Upper lobe of left lung (tissue), 6 donors: Measurements from ENCODE around the gene MYO18B. TPM values are rescaled to one million over a fixed set of nuclear protein-coding genes. Genes with fewer than 3 reads are reported as not detected.

Source experiments
- ATAC-seq, 2 donors: fragments of 200-7000 bp; cut with Tn5 transposase; one replicate each; pipeline ENCODE4 v1.9.1; 2022; ENCODE audit warnings: mild to moderate bottlenecking in 2 of 2, moderate library complexity in 2 of 2; ENCODE audit not compliant: low FRiP score in 2 of 2
- DNase-seq, 2 donors: peaks; one replicate each; pipeline ENCODE4 v3.0.0-alpha.2; 2019 to 2020
- H3K27ac ChIP-seq, 4 donors: fragments of 200-600 bp; sonication (generic); one replicate each; pipeline ENCODE4 v1.5.1; 2016 to 2019
- H3K27me3 ChIP-seq, 4 donors: fragments of 200-600 bp; sonication (generic); one replicate each; pipeline ENCODE4 v1.5.1; 2017 to 2019
- H3K36me3 ChIP-seq, 4 donors: fragments of 200-600 bp; sonication (generic); one replicate each; pipeline ENCODE4 v1.5.1; 2016 to 2019
- H3K4me1 ChIP-seq, 4 donors: fragments of 200-600 bp; sonication (generic); one replicate each; pipeline ENCODE4 v1.5.1; 2018 to 2019
- H3K4me3 ChIP-seq, 4 donors: fragments of 200-600 bp; sonication (generic); one replicate each; pipeline ENCODE4 v1.5.1; 2017 to 2019; ENCODE audit warnings: mild to moderate bottlenecking in 2 of 4, moderate library complexity in 1 of 4
- H3K9me3 ChIP-seq, 4 donors: fragments of 200-600 bp; sonication (generic); one replicate each; pipeline ENCODE4 v1.5.1; 2018 to 2019
- CTCF ChIP-seq, 6 experiments: fragments of 450-650 bp in 4 of 6; fragments of 200-600 bp in 2 of 6; sonication (generic) in 2 of 6; IDR thresholded peaks; one replicate each; pipeline ENCODE4 v1.5.1; 2016 to 2019; ENCODE audit warnings: antibody characterized with exemption in 6 of 6
- EP300 ChIP-seq, 4 donors: sonication (generic); formaldehyde crosslinking; IDR thresholded peaks; one replicate each; pipeline ENCODE4 v1.5.1; 2017; ENCODE audit warnings: antibody characterized with exemption in 4 of 4, control low read depth in 2 of 4
- POLR2A ChIP-seq, 4 donors: fragments of 450-650 bp; IDR thresholded peaks; one replicate each; pipeline ENCODE4 v1.5.1; 2016 to 2017; ENCODE audit warnings: antibody characterized with exemption in 4 of 4, mild to moderate bottlenecking in 2 of 4
- POLR2AphosphoS5 ChIP-seq, 2 donors: sonication (generic); formaldehyde crosslinking; IDR thresholded peaks; one replicate each; pipeline ENCODE4 v1.5.1; 2017; ENCODE audit warnings: antibody characterized with exemption in 2 of 2
- WGBS, 2 donors: methylation state at CpG; one replicate each; pipeline ENCODE4 v1.1.5; 2017 to 2018; 5-methylcytosine and 5-hydroxymethylcytosine counted together
- total RNA-seq, 6 donors: library from RNA; depleted of rRNA in 4 of 6; stranded (reverse); fragments of >200 nt in 4 of 6; gene quantifications; one replicate each; pipeline versions ENCODE4 v1.1.0 to v1.2.1, GENCODE V29; 2016 to 2021
- donor health status: DM: no; HTN: no; CAD: no; lungs with moderate emphysema.
- donor health status: DM: no; HTN: yes; CAD: no; lungs with severe emphysema.

The MYO18B gene
- total RNA-seq, 6 donors from 2014 or later, result 0.09 to 1.3 (median 0.17) TPM; not detected in 3

GRCh38 chr22:25716637-25717036 lies 25.4 kb upstream of the MYO18B start:
- Histone ChIP-seq H3K9me3 (no peaks in the 10 kb centered on the region), H3K36me3 (peaks cover 0 to 7% (median 3%) of the 10 kb centered on the region in 4 donors), H3K4me1 (no peaks in the 10 kb centered on the region), H3K4me3 (no peak overlapping the region), H3K27ac (no peak overlapping the region), H3K27me3 (no peaks in the 10 kb centered on the region)
- 87 to 91% methylated on average over 10 of the region's 10 CpGs for WGBS, 2 donors
- TF ChIP-seq CTCF (IDR thresholded peaks at IDR 0.05) (no peak), POLR2AphosphoS5 (IDR thresholded peaks at IDR 0.05) (no peak), EP300 (IDR thresholded peaks at IDR 0.05) (no peak)
- ATAC-seq (no peak), DNase-seq (no peak)

DNA sequence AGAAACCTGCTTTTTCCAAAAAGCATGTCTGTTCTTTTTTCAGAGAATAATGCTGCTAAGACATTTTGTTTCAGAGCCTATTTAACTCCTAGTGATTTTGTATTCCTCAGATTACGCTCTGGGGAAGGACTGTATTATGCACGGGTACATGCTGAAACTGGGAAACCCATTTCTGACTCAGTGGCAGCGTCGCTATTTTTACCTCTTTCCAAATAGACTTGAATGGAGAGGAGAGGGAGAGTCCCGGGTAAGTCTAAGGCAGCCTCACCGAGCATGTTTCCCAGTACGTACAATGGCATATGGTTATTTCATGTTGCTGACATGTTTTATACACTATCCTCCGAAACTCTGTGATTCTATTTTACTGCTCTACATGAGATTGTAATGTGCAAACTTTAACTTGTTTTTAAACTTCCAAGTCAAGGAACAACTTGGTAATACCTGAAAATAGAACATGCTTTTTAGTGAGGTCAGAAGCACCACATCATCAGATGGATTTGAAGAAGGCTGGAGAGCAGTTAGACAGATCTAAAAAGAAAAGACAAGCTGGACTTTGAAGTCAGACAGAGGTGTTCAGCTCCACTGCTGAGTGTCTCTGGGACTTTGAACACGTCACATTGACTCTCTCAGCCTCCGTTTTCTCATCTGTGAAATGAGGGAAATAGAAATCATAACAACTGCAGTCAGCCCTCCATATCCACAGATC lies 23.7 kb upstream of the MYO18B start:
- 85 to 92% methylated on average over 10 of the region's 10 CpGs for WGBS, 2 donors
- Histone ChIP-seq H3K27me3 (no peaks in the 10 kb centered on the region), H3K9me3 (no peaks in the 10 kb centered on the region), H3K27ac (no peak overlapping the region), H3K4me3 (no peak overlapping the region), H3K36me3 (peaks cover 0 to 13% (median 7%) of the 10 kb centered on the region in 4 donors), H3K4me1 (no peaks in the 10 kb centered on the region)
- DNase-seq, result no peak
- ATAC-seq, result no peak
- TF ChIP-seq POLR2AphosphoS5 (IDR thresholded peaks at IDR 0.05) (no peak), EP300 (IDR thresholded peaks at IDR 0.05) (no peak), POLR2A (IDR thresholded peaks at IDR 0.05) (no peak), CTCF (IDR thresholded peaks at IDR 0.05) (no peak)

DNA sequence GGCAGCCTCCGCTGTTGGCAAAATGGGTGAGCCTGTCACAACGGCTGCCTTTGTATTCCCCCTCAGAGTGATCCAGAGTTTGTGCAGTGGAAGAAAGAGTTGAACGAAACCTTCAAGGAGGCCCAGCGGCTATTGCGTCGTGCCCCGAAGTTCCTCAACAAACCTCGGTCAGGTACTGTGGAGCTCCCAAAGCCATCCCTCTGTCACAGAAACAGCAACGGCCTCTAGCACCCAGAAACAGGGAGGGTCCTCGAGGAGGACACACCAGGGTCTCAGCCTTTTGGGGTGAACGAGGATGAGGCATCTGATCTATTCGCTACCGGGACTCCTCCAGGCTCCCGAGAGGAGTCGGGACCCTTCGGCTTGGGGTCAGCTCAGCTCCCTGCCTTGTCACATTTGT lies 19.8 kb upstream of the MYO18B start:
- Histone ChIP-seq H3K4me1 (no peaks in the 10 kb centered on the region), H3K27me3 (no peaks in the 10 kb centered on the region), H3K27ac (no peak overlapping the region)

DNA sequence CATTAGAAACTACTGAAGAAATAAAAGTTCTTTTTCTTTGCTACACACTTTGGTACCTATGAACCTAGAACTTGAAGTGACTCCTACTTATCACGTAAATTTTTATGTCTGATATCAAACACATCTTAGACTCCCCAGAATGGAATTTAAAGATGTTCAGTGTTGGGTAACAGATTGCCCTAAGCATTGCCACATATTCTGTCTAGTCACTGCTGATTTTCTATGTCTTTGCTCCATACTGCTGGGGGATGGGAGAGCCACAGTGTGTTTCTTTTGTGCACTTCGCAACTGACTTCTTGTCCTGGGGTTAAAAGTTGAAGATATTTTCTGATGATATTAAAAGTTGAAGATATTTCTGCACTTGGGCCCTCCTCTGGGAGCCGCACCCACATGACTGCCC lies 19.4 kb upstream of the MYO18B start:
- H3K36me3 ChIP-seq, result peaks cover 0 to 13% (median 4%) of the 10 kb centered on the region in 4 donors
- WGBS, 2 donors, result 94 to 97% methylated on average over 3 of the region's 3 CpGs
- no peaks in the 10 kb centered on the region for H3K4me1 ChIP-seq
- H3K4me3 ChIP-seq, result no peak overlapping the region
- ATAC-seq (no peak), DNase-seq (no peak)
- no peaks in the 10 kb centered on the region for H3K27me3 ChIP-seq
- TF ChIP-seq POLR2A (IDR thresholded peaks at IDR 0.05) (no peak), CTCF (IDR thresholded peaks at IDR 0.05) (no peak), EP300 (IDR thresholded peaks at IDR 0.05) (no peak), POLR2AphosphoS5 (IDR thresholded peaks at IDR 0.05) (no peak)
- no peak overlapping the region for H3K27ac ChIP-seq
- no peaks in the 10 kb centered on the region for H3K9me3 ChIP-seq

More for the DNA sequence above, 19.8 kb upstream of the MYO18B start:
- DNase-seq (no peak), ATAC-seq (no peak)
- Histone ChIP-seq H3K36me3 (peaks cover 0 to 13% (median 4%) of the 10 kb centered on the region in 4 donors), H3K9me3 (no peaks in the 10 kb centered on the region), H3K4me3 (no peak overlapping the region)
- WGBS, 2 donors, result 90 to 93% methylated on average over 16 of the region's 16 CpGs
- TF ChIP-seq POLR2A (IDR thresholded peaks at IDR 0.05) (no peak), CTCF (IDR thresholded peaks at IDR 0.05) (no peak), EP300 (IDR thresholded peaks at IDR 0.05) (no peak), POLR2AphosphoS5 (IDR thresholded peaks at IDR 0.05) (no peak)

- no peak overlapping the region for H3K4me3 ChIP-seq
- H3K4me1 ChIP-seq, result no peaks in the 10 kb centered on the region
- no peak for ATAC-seq
- H3K9me3 ChIP-seq, result no peaks in the 10 kb centered on the region
- H3K36me3 ChIP-seq, result peaks cover 0 to 13% (median 4%) of the 10 kb centered on the region in 4 donors
- no peak overlapping the region for H3K27ac ChIP-seq
- no peaks in the 10 kb centered on the region for H3K27me3 ChIP-seq
- no peak for DNase-seq
- no peak for TF ChIP-seq CTCF (IDR thresholded peaks at IDR 0.05)
- TF ChIP-seq EP300 (IDR thresholded peaks at IDR 0.05), result no peak
- TF ChIP-seq POLR2AphosphoS5 (IDR thresholded peaks at IDR 0.05), result no peak
- TF ChIP-seq POLR2A (IDR thresholded peaks at IDR 0.05), result no peak
- WGBS, 2 donors, result 42 to 64% methylated on average over 4 of the region's 4 CpGs
These were observed 15.7 kb upstream of the MYO18B start for GRCh38 chr22:25726241-25726640.
